Activated CD4-positive, CD25-positive, alpha-beta regulatory T cell (primary cell): ENCODE results near the gene RBCK1.

ENCODE experiments used
- DNase-seq, 4 experiments: peaks; one replicate each; lab custom pipeline; 2025; lab: John Stamatoyannopoulos, UW

The RBCK1 gene

DNA sequence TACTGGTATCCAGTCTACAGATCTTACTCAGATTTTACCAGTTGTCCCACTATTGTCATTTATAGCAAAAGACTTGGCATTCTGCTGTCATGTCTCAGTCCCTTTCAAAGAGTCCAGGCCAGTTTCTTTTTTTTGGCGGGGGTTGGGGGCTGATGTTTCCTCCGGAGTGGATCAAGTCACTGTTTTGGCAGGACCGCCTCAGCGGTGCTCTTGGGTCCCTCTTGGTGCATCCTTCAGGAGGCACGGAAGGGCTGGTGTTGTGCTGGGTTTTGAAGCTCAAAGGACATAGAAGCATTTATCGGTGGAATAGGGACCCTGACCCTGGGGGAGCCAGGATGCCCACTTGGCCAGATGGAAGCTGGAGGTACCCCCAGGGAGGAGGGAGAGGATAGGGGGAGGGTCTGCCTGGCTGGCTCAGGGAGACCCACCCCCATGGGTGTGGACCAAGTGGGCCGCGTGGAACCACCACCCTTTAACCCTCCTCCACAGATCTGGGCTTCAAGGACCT, 10.8 kb downstream of the RBCK1 start:
- DNase-seq, result no peak

- no peak for DNase-seq
Observed at GRCh38 chr20:419556-420165, 11.6 kb downstream of the RBCK1 start.

- no peak for DNase-seq
Observed at GRCh38 chr20:420166-420620, 12.1 kb downstream of the RBCK1 start.

GRCh38 chr20:420721-421574, 12.8 kb downstream of the RBCK1 start:
- no peak for DNase-seq

DNA sequence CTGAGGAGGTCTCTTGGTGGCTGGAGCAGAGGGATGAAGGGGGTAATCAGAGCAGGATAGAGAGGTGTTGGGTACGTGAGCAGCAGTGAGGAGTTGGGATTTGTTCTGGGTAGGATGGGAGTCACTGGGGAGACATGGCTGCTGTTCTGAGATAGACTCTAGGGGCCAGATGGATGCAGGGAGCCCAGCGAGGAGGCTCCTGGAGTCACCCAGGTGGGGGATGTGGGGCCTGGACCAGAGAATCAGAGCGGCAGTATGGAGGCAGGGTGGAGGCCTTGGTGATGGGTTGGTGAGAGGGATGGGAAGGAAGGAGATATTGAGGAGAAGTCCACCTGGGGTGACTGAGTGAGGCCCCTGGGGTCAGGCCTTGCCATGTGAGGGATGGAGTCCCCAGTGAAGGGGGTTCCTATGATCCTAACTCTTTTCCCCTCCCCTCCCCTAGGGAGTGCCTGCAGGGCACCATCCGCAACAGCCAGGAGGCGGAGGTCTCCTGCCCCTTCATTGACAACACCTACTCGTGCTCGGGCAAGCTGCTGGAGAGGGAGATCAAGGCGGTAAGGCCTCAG, 13.7 kb downstream of the RBCK1 start:
- DNase-seq, result no peak

DNA sequence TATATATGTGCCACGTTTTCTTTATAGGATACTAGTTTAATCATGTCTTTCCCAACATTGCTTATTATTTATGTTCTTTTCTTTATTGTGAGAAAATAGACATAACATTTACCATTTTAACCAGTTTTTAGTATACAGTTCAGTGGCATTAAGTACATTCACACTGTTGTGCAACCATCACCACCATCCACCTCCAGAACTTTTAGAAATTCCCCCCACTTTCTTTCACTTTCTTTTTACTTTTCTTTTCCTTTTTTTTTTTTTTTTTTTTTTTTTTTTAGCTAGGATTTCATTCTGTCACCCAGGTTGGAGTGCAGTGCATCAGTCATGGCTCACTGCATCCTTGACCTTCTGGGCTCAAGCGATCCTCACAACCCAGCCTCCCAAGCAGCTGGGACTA, 18.5 kb downstream of the RBCK1 start:
- DNase-seq, result no peak

DNA sequence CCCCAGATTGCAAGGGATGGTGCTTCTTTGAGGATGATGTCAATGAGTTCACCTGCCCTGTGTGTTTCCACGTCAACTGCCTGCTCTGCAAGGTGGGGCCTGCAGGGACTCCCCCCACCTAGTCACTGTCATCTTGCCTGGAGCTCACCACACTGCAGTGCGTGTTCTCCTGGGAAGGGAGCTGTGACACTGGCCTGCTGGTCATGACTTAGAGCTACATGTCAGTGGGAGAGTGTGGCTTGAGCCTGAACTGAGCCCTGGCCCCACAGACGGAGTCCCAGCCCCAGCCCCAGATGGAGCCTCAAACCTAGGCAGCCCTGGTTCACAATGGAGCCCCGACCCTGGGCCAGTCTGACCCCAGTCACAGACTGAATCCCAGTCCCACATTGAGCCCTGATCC, 19.3 kb downstream of the RBCK1 start:
- no peak for DNase-seq

GRCh38 chr20:427849-428657, 20.0 kb downstream of the RBCK1 start:
- DNase-seq, result no peak

DNA sequence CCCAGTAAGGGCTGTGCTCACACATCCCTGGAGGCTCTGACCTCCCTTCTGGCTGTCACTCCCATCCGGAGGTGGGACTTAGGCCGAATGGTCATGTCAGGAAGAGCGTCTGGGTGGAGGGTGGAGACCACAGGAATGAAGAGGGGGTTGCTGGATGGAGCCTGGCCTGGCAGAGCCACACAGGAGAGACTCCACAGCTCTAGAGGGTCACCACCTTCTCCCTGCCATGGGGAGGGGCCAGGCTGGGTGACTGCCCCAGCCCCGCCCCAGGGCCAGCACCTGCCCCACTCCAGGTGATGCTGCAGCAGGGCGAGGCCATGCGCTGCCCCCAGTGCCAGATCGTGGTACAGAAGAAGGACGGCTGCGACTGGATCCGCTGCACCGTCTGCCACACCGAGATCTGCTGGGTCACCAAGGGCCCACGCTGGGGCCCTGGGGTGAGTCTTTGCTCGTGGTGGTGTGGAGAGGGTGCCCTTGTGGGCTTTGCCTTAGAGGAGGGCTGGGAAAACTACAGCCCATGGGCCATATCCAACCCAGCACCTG, 20.6 kb downstream of the RBCK1 start:
- no peak for DNase-seq

DNA sequence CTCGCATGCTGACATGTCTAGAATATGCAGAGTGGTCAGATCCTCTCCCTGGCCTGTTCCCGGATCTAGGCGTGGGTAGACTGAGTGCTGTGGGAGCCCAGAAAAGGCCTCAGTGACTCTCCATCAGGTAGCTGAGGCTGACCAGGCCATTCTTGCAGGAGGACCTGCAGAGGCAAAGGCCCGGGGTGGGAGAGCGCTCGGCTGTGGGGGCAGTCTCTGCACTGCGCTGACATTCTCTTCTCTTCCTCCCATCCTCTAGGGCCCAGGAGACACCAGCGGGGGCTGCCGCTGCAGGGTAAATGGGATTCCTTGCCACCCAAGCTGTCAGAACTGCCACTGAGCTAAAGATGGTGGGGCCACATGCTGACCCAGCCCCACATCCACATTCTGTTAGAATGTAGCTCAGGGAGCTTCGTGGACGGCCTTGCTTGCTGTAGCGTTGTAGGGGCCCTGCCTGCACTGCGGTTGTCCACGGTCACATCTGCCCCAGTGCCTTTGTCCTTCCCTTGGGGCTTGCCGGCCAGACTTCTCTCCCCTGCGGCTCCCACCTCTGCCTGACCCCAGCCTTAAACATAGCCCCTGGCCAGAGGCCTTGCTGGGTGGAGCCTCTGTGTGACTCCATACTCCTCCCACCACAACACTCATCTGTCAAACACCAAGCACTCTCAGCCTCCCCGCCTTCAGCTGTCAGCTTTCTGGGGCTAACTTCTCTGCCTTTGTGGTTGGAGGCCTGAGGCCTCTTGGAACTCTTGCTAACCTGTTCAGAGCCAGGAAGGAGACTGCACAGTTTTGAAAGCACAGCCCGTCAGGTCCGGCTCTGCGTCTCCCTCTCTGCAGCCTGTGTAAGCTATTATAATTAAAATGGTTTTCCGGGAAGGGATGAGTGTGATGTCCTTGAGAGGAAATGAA, 22.2 kb downstream of the RBCK1 start:
- no peak for DNase-seq

DNA sequence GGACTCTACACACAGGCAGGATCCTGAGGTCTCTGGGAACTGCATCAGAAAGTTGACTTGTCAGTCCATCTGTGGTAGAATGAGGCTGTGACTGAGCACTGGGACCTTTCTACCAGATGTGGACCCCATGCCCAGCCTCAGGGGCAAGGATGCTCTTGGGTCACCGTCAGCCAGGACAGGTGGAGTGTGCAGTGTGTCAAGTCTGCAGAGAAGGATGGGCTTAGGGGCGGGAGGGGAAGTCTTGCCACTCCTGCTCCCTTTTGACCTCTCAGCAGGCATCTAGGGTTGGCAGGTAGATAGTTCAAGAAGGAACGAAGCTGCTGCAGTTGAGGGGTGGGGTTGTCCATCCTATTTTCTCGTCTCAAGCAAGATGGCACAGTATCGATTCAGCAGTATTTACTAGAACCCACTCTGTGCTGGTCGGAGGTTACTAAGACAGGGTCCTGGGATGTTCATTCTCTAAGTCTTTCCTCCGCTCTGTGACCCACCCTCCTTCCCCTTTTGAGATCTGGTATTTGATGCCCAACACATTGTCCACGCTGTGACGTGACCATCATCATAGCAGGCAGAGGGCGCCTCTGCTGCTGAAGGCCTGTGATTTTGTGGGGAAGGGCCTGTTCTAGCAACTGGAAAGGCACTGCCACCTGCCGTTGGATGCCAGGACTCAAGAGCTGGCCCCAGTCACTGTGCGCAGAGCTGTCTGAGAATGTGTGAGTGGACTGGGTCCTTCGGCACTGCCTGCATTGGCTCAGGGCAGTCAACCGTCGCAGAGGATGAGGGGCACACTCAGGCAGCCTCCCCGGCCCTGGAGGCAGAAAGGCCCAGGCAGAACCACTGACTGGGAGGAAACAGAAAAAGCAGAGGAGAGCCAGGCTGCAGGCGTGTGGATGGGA, 23.2 kb downstream of the RBCK1 start:
- DNase-seq, result no peak

DNA sequence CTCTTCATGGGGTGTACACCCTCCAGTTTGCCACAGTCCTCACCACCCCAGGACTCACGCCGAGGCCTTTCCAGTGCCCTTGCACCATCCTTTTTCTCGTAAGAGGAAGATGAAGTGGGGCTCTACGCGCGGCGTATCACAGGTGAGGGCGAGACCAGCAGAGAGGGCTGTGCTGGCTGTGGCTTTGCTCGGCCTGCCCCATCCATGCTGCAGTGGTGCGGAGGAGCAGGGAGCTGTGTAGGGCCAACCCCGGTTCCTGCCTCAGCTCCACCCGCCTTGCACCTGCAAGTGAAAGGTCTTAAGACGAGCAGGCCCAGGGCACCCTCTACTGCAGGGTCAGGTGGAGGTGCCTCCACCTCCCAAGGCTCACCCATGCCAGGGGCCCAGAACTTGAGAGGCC, 24.1 kb downstream of the RBCK1 start:
- DNase-seq, result no peak

DNA sequence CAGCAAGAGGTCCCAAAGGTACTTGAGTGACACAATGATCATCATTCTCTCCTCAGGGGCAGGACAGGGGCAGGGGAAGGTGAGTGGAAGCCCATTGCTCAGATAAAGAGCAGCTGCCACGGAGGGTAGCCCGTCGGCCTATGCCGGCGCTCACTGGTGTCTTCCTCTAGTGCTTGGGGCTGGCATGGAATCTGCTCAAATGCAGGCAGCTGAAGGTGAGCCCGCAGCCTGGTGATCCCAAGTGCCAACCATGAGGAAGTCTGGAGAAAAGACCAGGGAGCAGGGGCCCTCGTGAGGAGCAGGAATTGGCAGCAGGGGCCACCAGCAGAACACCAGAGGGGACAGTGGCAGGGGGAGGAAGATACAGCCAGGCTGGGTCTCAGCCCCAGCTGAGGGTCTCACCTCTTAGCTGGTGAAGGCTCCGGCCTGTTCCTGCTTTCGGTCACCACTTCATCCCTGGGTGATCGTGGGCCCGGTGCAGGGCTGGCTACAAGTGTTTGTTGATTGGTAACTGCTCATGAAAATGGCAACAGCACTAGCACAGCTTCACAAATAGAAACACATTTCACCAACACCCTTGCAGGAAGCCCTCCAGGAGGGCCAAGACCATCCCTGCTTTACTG, 24.7 kb downstream of the RBCK1 start:
- no peak for DNase-seq

DNA sequence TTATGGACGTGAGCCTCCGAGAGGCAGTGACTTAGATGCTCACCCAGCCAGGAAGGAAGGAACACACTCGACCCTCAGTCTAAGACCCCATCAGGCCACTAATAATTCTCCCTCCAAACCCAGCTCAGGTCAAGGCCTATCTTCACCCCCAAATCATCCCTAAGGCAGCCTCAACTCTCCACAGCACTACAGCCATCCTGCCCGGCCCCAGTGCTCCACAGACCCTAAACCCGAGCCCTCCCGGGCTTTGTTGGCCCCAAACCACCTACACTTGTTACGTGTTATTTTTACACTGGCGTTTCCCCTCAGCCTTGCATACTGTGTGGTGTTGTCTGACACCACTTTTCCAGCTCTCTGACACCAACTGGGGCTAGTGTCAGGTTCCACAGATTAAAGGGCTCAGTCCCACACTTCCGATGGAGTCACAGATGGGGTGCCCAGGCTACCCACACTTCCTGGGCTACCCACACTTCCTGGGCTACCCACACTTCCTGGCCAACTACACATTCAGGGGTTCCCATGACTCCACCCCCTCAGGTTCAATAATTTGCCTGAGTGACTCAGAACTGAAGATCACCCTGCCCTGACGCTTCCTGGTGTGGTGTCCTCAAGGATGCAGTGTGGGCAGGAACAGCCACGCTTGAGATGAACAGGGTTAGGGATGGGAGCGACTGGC, 25.3 kb downstream of the RBCK1 start:
- no peak for DNase-seq

DNA sequence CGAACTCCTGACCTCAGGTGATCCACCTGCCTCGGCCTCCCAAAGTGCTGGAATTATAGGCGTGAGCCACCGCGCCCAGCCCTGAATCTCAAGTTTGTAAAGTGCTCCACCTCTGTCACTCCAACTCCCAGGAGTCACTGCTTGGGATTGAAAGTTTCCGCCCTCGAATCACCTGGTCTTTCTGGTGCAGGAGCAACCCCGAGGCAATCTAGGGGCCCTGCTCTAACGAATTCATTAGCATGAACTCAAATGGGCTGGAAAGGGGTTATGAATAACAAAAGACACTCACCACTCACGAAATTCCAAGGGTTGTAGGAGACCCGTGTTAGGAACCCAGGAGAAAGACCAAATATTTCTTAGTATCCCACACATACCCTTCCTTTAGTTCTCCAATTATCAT, 26.1 kb downstream of the RBCK1 start:
- no peak for DNase-seq

GRCh38 chr20:434661-435419, 26.7 kb downstream of the RBCK1 start:
- no peak for DNase-seq

- no peak for DNase-seq
Observed at GRCh38 chr20:435558-435957, 27.5 kb downstream of the RBCK1 start.

- DNase-seq, result no peak
Observed at GRCh38 chr20:436476-436875, 28.4 kb downstream of the RBCK1 start.
